HT-29 (cell line): ENCODE measurements around the gene ADAM15. TPM values are rescaled to one million over a fixed set of nuclear protein-coding genes. Genes with fewer than 3 reads are reported as not detected.

Source experiments
- DNase-seq: peaks from one replicate; pipeline ENCODE4 v3.0.0-alpha.2; 2015; ENCODE audit warnings: low spot score
- total RNA-seq: library from RNA; depleted of rRNA; stranded (reverse); fragments of >200 nt; shearing (Covaris generic); gene quantifications from 2 replicates; pipeline ENCODE4 v1.2.3, GENCODE V29; 2014; rRNA removed

ADAM15 gene, protein sequence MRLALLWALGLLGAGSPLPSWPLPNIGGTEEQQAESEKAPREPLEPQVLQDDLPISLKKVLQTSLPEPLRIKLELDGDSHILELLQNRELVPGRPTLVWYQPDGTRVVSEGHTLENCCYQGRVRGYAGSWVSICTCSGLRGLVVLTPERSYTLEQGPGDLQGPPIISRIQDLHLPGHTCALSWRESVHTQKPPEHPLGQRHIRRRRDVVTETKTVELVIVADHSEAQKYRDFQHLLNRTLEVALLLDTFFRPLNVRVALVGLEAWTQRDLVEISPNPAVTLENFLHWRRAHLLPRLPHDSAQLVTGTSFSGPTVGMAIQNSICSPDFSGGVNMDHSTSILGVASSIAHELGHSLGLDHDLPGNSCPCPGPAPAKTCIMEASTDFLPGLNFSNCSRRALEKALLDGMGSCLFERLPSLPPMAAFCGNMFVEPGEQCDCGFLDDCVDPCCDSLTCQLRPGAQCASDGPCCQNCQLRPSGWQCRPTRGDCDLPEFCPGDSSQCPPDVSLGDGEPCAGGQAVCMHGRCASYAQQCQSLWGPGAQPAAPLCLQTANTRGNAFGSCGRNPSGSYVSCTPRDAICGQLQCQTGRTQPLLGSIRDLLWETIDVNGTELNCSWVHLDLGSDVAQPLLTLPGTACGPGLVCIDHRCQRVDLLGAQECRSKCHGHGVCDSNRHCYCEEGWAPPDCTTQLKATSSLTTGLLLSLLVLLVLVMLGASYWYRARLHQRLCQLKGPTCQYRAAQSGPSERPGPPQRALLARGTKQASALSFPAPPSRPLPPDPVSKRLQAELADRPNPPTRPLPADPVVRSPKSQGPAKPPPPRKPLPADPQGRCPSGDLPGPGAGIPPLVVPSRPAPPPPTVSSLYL
- 177 and 185 TPM in 2 replicates for total RNA-seq

DNA sequence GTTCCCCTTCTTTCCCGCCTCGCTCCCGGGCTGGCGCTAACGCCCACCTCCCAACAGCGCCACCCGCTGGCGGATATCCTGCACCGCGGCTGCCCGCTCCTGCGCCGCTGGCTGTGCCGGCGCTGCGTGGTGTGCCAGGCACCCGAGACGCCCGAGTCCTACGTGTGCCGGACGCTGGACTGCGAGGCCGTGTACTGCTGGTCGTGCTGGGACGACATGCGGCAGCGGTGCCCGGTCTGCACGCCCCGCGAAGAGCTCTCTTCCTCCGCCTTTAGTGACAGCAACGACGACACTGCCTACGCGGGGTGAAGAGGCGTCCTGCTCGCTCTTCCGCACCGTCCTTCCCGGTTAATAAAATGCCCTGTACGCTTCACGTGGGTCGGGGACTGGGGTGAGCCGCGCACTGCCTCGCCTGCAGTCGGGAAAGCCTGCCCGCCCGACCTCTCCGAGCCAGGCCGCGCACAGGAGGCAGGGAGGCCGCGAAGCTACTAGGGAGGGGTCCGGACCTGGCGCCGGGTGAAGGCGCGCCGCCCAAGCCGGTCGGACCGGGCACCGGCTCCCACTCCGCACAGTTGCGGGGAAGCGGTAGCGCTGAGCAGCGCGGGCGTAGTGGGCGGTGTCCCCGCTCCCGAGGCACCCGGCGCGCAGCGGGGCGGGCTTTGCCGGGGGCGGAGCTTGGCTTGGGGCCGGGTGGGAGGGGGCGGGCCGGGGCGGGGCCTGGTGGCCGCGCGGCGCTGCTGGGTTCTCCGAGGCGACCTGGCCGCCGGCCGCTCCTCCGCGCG, at the start of gene ADAM15:
TSS of gene ADAM15 (plus strand) at position 757 of the 782 bp plus-strand sequence. CDS start 71 bp downstream, outside the sequence.
- peak; percentile 92 for DNase-seq

DNA sequence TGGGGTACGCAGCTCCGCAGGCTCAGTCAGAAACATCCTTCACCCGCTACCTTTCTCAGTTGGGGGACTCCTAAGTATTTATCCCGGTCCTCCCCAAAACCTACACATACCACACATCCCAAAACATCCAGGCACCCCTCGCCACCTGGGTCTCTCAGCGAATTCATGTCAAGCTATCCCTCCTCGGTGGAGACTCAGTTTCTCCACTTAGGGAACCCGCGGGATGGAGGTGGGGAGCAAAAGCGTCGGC, 49.8 kb upstream of the ADAM15 start:
- no peak for DNase-seq

DNA sequence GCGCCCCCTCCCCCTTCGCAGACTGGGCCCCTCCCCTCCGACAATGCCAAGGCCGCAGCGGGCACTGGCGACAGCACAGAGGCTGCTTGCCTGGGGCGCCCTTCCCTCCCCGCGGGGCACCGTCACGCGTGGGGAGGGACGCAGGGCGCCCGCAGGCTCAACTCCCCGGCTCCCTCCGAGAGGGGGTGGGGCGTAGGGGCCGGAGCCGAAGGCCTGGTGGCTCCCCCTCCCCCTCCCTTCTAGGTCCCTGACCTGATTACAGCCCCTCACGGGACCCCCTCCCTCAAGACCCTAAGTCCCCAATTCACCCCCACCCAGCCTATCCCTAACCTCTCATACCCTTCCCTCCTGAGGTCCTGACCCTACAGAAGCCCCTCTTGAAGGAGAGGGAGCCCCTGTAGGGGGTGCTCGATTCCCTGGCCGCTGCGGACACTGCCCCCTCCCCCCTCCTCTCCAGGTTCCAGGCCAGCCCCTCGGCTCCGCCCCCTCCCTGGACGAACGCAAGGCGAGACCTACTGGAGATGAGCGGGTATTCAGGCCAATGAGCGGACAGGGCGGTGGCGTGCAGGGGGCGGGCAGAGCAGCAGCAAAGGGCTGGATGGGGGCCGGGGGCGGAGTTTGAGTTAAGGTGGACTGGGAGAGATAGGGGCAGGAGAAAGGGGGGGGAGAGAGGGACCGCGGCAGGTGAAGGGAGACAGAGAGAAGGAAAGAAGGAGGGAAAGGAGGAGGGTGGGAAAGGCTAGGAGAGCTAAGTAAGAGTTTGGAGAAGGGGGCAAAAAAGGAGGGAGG, 49.2 kb upstream of the ADAM15 start:
- DNase-seq: peak; percentile 98

DNA sequence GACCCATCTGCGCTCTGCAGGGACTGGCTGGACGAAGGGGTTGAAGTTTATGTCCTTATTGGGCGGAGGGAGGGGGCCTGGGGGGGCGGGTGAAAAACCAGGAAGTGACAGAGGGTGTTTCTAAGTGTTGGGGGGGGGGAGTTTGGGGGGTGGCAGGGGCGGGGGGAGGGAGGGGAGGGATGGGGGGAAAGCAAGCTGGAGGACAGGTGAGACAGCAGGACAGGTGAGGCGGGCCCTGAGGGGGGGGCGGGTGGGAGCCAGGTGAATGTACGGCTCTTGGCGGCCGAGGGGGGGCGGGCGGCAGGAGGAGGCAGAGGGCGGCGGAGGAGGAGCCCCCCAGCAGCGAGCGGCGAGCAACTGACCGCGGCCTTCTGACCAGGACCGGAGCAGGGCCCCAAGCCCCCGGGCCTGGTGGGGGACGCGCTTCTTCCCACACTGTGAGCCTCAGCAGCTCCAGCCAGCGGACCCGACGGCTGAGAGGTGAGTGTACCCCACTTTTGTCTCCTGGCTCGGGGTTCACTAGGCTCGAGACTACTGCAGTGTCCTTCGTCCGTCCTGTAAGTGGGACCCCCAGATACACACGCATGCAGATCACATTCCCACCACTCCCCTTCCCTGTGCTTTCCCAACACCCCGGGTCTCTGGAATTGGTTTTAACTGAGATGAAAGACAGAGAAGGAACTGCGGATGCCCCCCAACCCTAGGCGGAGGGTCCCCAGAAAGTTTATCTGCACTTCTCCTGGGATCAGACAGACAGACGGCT, 48.5 kb upstream of the ADAM15 start, which contains the start of gene ZBTB7B:
TSS of gene ZBTB7B (plus strand) at position 339 of the 763 bp plus-strand sequence. CDS start 11,859 bp downstream, outside the sequence.
- peak; percentile 48 for DNase-seq

DNA sequence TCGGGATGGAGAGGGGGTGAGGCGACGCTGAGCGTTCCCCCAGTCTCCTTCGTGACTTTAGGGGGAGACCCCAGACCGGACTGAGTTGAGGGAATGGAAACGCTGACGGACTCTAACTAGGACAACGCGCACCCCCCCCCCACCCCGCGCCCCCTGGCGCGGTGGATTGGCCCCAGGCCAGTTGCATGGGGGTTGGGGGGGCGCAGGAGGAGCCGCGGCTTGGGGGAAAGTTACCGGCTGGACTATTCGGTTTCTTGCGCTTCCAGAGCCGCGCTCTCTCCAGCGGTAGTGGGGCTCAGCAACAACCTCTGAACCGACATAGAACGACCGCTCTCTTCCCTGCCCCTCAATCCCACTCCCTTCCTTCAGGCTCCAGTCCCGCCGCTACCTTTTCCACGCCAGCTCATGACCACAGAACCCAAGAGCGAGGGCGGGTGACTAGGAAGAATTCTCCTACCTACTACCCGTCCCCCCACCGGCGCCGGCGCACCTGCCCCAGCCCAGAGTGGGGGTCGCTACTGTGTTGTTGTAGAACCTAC, 47.8 kb upstream of the ADAM15 start:
- peak; percentile 48 for DNase-seq

DNA sequence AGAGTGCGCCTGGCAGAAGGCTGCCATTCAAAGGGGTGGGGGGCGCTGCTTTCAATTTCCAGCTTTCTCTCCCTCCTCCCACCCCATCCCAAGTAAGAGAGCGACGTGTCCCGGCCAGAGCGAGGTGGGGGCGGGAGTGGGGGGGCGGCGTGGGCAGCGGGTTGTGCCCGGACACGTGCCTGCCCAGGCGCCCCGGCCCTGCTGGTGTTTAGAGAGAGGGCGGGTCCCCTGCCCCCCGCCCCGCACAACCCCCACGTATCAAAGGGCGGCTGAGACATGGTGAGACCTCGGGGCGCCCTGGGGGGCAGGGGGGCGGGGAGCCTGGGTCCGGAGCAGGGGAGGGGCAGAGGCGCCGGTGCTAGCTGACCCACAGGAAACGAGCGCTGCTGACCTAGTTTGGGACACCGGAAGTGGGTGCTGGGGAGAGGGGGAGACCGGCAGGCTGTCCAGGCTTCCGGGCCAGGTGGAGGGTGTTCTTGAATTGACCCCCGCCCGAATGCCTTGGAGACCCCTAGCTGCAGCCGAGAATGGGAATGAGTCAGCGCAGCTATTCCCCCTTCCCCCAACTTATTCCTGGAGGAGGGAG, 47.3 kb upstream of the ADAM15 start:
- peak; percentile 42 for DNase-seq

DNA sequence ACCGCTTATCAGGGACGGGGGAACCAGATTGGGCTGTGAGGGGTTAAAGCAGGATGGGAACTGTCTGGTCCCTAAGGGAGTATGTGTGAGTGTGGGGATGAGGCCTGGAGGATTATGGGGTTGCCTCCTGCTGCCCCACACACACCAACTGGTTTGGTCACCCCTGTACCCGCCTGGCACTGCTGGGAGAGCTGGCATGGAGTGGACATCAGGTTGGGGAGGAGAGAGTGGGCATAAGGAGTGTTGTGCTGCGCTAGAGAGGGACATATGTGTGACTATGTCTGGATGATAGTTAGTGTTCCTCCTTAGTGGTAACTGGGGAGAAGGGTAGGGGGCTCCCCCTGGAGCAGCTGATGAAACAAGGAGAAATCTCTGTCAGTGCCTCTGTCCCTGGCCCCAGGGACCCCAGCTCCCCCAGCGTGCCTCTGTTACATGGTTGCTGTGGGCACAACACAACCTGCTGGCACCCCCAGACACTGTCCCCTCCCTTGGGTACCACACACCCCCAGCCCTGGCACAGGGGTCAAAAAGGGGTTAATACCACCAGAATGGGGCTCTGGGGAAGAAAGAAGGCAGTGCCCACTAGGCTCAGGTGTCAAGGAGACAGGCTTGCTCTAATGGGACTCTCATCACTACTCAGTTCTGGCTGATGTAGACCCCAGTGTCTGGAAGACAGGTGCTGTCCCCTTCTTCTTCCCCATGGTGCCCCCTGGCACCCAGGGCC, 46.6 kb upstream of the ADAM15 start:
- peak; percentile 36 for DNase-seq

DNA sequence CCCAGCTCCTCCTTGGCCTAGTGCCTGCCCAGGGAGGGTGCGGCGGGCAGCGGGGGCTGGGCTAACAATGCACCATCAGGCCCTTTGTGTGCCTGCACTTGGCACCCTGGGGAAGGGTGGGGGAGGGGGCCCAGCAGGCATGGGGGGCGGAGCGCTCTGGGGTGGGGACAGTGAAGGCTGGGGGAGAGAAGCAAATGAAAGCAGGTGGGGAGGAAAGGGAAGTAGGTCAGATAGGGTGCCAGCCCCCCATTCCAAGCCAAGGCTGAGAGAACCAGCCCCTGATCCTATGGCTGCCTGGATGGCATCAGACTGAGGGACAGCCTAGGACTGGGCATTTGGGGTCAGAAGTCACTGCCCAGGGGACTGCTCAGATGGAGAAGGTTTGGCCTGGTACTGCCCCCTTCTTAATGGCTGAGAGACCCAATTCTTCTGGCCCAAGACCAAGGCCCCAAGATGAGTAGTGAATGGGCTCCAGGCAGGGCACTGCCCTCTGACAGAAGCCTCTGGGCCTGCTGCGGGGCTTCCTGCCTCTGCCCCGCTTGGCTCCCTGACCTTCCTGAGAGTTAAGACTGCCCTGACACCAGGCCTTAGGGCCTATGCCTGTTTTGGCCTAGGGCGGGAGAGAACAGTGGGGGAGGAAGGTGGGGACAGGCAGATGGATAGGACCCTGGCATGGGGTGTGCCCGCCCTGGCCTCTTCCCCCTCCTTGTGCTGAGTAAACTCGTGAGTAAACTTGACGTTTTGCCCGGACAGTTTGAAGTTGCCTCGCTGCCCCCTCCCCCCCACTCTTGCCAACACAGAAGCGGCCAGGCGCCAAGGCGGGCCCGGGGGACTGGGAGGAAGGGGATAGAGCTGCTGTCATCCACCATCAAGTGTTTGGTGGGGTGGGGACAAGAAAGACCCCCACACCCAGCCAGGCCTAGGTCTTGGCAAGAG, 45.8 kb upstream of the ADAM15 start:
- DNase-seq: no peak

DNA sequence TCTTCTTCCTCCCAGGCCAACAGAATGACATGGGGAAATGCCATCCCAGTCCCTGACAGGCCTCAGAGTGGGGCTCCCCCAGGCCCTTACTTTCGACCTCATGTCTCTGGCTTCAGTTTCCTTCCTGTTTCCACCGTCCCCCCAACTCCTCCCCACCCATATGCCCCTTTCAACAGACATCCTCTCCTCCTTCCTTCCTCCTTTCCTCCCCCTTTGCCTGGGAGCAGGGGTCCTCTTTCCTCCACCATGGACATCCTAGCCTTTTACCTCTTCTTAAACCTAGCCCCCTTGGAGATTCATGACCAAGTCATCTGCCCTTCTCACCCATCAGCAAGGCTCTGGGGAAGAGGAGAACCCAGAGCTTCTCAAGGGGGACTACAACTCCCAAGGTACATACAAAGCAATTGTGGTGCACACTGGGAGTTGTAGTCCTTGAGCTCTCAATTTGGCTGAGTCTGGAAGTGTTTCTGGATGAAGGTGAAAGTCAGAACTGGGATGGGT, 44.5 kb upstream of the ADAM15 start:
- no peak for DNase-seq

DNA sequence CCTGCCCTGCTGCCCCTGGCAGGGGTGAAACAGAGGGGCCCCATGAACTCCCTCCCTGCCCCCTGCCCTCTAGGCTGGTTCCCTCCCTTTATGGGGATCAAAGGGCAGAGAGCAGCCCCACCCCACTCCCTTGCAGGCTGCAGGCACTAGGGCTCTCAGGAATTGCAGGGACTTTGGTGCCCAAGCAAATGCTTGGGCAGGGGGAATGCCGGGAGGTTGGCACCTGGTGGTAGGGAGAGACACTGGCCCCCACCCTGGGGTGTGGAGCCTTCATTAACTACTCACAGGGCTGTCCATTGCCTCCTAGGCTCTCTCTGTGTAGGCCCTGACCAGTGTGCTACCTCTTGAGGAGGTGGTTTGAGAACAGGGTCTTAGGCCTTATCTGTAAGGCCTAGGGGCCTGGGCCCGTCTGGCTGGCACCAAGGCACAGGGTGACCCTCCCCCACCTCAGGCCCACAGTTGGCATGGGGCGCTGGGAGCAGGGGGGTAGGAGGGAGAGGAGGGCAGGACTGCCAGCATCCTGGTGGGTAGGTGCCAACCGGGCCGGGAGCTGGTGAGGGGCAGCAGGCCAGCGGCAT, 43.8 kb upstream of the ADAM15 start:
- no peak for DNase-seq

DNA sequence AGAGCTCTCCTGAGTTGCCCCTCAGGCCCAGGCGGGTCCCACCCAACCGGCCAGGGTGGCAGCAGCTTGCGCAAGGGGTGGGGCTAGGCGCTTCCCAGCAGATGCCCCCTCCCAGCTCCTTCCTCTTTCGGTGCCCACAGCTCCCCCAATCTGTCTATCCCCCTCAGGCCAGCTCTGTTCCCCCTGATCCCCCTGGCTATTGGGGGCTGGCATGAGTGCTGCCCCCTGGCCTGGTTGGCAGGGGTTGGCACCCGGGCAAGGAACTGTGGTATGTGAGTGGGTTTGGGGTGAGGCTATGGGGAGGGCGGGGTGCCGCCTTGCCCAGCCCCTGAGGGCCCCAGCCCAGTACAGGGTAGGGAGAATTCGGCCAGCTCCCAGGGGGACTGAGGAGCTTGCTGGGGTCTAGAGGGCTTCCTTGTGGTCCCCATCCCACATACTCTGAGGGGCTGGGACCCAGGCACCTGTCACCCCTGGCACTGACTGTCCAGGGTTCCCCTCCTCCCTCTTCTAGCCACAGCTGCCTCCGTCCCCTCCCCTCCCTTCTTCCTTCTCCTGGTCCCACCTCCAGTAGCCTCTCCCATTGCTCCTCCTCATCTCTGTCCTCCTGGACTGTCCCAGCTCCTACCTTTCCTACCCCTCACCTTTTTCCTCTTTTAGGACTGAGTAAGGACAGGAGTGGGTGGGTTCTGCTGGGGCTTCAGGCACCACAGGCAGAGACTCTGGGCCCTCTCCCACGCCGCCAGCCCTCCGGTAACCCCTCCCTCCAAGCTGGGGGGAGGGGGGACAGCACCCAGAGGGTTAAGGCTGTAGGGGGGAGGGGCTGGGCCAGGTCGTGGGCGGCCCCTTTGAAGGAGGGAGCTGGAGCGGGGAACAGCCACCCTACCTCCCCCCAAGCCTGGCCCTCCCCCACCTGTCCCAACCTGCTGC, 42.8 kb upstream of the ADAM15 start:
- DNase-seq: no peak

DNA sequence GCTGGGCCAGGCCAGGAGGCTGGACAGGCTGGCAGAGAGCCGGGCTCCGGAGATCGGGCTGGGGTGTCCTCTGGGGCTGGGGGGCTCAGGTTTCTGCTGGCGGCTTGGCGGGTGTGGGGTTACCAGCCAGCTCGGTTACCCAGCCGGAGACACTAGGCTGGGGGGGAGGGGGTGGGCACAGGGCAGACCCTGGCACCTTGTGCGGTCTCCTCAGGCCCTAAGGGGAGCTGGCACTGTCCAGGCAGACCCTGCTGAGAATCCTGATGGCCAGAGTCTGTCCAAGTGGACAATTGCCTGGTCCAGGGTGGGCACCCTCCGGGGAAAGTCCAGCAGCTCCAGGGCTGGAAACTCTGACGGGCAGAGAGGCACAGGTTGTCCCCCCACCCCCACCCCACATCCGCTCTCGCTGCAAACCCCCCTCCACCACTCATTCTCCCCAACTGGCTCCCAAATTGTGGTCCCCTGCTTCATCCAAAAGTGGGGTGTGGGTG, 41.9 kb upstream of the ADAM15 start:
- DNase-seq: no peak

DNA sequence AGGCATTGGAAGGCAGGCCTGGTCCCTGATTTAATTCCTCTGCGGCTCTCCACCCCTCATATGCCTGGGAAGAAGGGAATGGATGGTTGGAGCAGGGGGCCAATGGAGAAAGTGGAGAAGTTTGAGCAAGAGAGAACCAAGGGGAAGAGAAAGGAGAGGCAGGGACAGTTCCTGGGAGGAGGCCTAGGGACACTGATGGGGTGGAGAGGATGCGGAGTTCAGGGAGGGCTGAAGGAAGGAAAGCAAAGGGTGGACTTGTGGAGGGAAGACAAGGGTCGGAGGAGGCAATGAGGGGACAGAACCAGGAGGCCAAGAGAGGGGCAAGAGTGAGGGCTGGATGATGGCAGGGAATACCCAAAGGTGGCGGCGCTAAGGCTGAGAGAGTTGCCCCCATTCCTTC, 41.4 kb upstream of the ADAM15 start:
- no peak for DNase-seq

DNA sequence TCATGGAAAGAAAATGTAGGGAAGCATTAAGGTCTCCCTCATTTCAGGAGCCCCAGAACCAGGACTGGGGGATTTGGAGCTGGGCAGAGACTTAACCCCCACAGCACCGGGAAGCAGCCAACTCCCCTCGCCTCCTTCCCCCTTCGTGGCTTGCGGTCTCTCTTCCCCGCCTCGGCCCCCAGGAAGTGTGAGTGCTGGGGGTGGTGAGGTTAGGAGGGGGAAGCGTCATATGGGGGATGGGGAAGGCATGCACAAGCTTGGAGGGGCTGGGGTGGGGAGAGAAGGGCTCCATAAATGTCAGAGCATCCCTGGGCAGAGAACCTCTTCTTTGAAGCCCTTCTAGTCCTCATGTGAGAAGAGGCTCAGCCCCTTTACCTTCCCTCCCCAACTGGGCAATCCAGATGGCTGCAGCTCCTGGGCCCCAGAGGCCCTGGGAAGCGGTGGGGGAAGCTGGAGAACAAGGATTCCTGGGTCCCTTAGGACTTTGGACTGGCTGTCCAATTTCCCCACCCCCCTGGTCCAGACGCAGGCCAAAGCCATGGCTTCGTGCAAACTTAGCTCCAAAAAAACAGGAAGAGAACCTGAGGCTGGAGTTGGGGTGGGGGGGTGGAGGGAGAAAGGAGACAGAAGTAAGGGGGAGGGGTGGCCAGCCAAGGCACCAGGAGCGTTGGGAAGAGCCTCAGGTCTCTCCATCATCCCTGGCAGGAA, 40.8 kb upstream of the ADAM15 start:
- no peak for DNase-seq

DNA sequence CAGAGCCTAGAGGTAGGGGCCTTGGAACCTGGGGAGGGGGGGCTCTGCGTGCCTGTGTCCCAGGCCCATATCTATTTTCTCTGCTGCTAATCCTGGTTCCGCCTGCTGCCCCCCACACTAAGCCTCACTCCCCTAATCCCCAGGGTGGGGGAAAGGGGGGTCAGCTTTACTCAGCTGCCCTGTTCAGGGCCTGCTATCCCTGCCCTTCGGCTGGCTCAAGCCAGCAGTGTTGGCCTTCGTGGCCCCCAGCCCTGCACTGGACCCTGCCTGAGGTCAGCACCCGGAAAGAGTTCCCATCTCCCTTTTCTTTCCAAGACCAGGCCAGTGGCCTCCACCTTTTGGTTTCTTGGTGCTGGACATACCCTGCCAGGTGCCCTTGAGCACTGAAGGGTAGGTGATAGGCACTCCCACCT, 40.1 kb upstream of the ADAM15 start:
- no peak for DNase-seq
